Heart right ventricle (tissue), 16 donors: ENCODE data around the gene LUZP2. TPM values are rescaled to one million over a fixed set of nuclear protein-coding genes. Genes with fewer than 3 reads are reported as not detected.

ENCODE experiments used
- ATAC-seq, 8 donors: fragments of 200-7000 bp; cut with Tn5 transposase; one replicate each; pipeline ENCODE4 v1.9.1; 2020; ENCODE audit warnings: mild to moderate bottlenecking in 8 of 8, moderate library complexity in 8 of 8, moderate number of reproducible peaks in 1 of 8
- DNase-seq, 2 donors: peaks; one replicate each; pipeline ENCODE4 v3.0.0-alpha.2; 2020
- H3K27ac ChIP-seq, 10 donors: fragments of 200-600 bp; sonication (generic) in 2 of 10; one replicate each; pipeline versions ENCODE4 v1.5.0 to v1.8.0; 2020 to 2022; ENCODE audit warnings: mild to moderate bottlenecking in 3 of 10
- H3K27me3 ChIP-seq, 7 donors: fragments of 200-600 bp; one replicate each; pipeline ENCODE4 v1.8.0; 2021 to 2022; ENCODE audit warnings: mild to moderate bottlenecking in 2 of 7
- H3K36me3 ChIP-seq, 9 donors: fragments of 200-600 bp; sonication (generic) in 1 of 9; one replicate each; pipeline versions ENCODE4 v1.5.0 to v1.8.0; 2020 to 2022; ENCODE audit warnings: mild to moderate bottlenecking in 2 of 9
- H3K4me1 ChIP-seq, 9 donors: fragments of 200-600 bp; sonication (generic) in 1 of 9; one replicate each; pipeline versions ENCODE4 v1.5.0 to v1.8.0; 2020 to 2022; ENCODE audit warnings: mild to moderate bottlenecking in 4 of 9
- H3K4me3 ChIP-seq, 10 donors: fragments of 200-600 bp; sonication (generic) in 2 of 10; one replicate each; pipeline versions ENCODE4 v1.5.0 to v1.8.0; 2020 to 2022; ENCODE audit warnings: mild to moderate bottlenecking in 7 of 10, moderate library complexity in 2 of 10
- H3K9me3 ChIP-seq, 11 donors: fragments of 200-600 bp in 10 of 11; sonication (generic) in 2 of 11; one replicate each; pipeline versions ENCODE4 v1.5.0 to v1.8.0; 2013 to 2022; ENCODE audit warnings: mild to moderate bottlenecking in 2 of 11, control low read depth in 1 of 11, moderate library complexity in 1 of 11
- CTCF ChIP-seq, 9 donors: fragments of 200-600 bp; sonication (generic) in 2 of 9; IDR thresholded peaks; one replicate each; pipeline versions ENCODE4 v1.5.0 to v1.8.0; 2021 to 2022; ENCODE audit warnings: antibody characterized with exemption in 9 of 9, mild to moderate bottlenecking in 5 of 9, moderate library complexity in 1 of 9
- WGBS, 2 donors: extraction: QIAGEN DNeasy Blood & Tissue Kit; methylation state at CpG; one replicate each; pipeline ENCODE4 v1.1.7; 2013; ENCODE audit warnings: inconsistent platforms in 1 of 2; 5-methylcytosine and 5-hydroxymethylcytosine counted together
- intact Hi-C, 10 donors: fragments of 100-400 bp; cut with DNase I; formaldehyde crosslinking; loops; one replicate each; pipeline versions ENCODE4 v1.11.1 to v1.14.2; 2022
- polyA plus RNA-seq, 2 donors: library from polyadenylated mRNA; stranded (reverse); fragments of 200-250 nt; gene quantifications; one replicate each; pipeline ENCODE4 v1.2.3, GENCODE V29; 2013
- total RNA-seq, 10 donors: library from RNA; stranded (reverse); fragmentation: NEBNext Ultra II Directional in 3 of 10; extraction: Animal tissue kit (Norgen Biotek cat#: 25700) in 3 of 10; gene quantifications; one replicate each; pipeline versions ENCODE4 v1.2.1 to v1.2.4, GENCODE V29; 2021 to 2023
- donor health status: Arrhythmogenic right ventricular cardiomyopathy.
- donor health status: ischemic (EF 13 %, LVEDD 7.1; RV severe dilation, severe dysfunction).
- donor health status: healthy with polysubstance abuse.
- donor health status: DM: no; HTN: yes; CAD: no.
- donor health status: DM: no; HTN: no; CAD: no.
- donor health status: ischemic (EF 25% LVEDD 6.9; RV normal size, moderate dysfunction).
- donor health status: ischemic (EF 25% LVEDD 5.7; RV mildly dilated, moderate dysfunction).
- donor health status: healthy.
- donor health status: DM: yes; HTN: yes; CAD: no.
- donor health status: Ischemic cardiomyopathy.
- donor health status: ischemic (EF 35%, LVEDD 5.7; RV mildly dilated, moderate dysfunction).
- donor health status: nonischemic (EF 11% LVEDD 7.7; RV severe dilation, severe dysfunction).
- donor health status: DM: yes; HTN: yes; CAD: no.
- donor health status: PGD.
- donor health status: ischemic (EF 29% LVEDD 5.4; RV normal size, mild dysfunction).
- donor health status: nonischemic (EF 23%, LVEDD 6.1; RV moderate dilation, normal function).

Gene LUZP2
- total and polyA plus RNA-seq, 12 donors, result 0.07 to 0.46 (median 0.18) TPM; not detected in 6

- H3K27ac ChIP-seq, result no peak overlapping the region
- DNase-seq (no peak), ATAC-seq (no peak)
- 88 to 89% methylated on average over 3 of the region's 3 CpGs for WGBS, 2 donors
- no peak overlapping the region for H3K4me3 ChIP-seq
- H3K9me3 ChIP-seq, result no peaks in the 10 kb centered on the region
- intact Hi-C loops, result no loop called here
- no peaks in the 10 kb centered on the region for H3K27me3 ChIP-seq
- no peaks in the 10 kb centered on the region for H3K4me1 ChIP-seq
- TF ChIP-seq CTCF (IDR thresholded peaks at IDR 0.05), result no peak
- no peaks in the 10 kb centered on the region for H3K36me3 ChIP-seq
These were observed 262.9 kb downstream of the LUZP2 start for GRCh38 chr11:24759742-24760141.

GRCh38 chr11:24760681-24761080, 263.8 kb downstream of the LUZP2 start:
- TF ChIP-seq CTCF (IDR thresholded peaks at IDR 0.05), result no peak
- DNase-seq (no peak), ATAC-seq (no peak)
- Histone ChIP-seq H3K27me3 (no peaks in the 10 kb centered on the region), H3K4me1 (no peaks in the 10 kb centered on the region), H3K36me3 (no peaks in the 10 kb centered on the region), H3K9me3 (no peaks in the 10 kb centered on the region), H3K27ac (no peak overlapping the region), H3K4me3 (no peak overlapping the region)
- intact Hi-C loops, result no loop called here

- ATAC-seq (no peak), DNase-seq (no peak)
- Histone ChIP-seq H3K36me3 (no peaks in the 10 kb centered on the region), H3K27ac (no peak overlapping the region), H3K9me3 (no peaks in the 10 kb centered on the region), H3K4me3 (no peak overlapping the region), H3K4me1 (no peaks in the 10 kb centered on the region), H3K27me3 (no peaks in the 10 kb centered on the region)
- intact Hi-C loops, result no loop called here
- no peak for TF ChIP-seq CTCF (IDR thresholded peaks at IDR 0.05)
- WGBS, 2 donors, result 49 to 82% methylated on average over 2 of the region's 2 CpGs
These were observed 265.2 kb downstream of the LUZP2 start for GRCh38 chr11:24762076-24762475.

GRCh38 chr11:24767411-24767810, 270.6 kb downstream of the LUZP2 start:
- no peaks in the 10 kb centered on the region for H3K27me3 ChIP-seq
- ATAC-seq (no peak), DNase-seq (no peak)
- intact Hi-C loops, result no loop called here
- H3K36me3 ChIP-seq, result no peaks in the 10 kb centered on the region
- H3K4me3 ChIP-seq, result no peak overlapping the region
- no peak for TF ChIP-seq CTCF (IDR thresholded peaks at IDR 0.05)
- no peaks in the 10 kb centered on the region for H3K9me3 ChIP-seq
- WGBS, 2 donors, result 77 to 84% methylated on average over 3 of the region's 3 CpGs
- no peaks in the 10 kb centered on the region for H3K4me1 ChIP-seq
- no peak overlapping the region for H3K27ac ChIP-seq

GRCh38 chr11:24773322-24773721, 276.5 kb downstream of the LUZP2 start:
- DNase-seq (no peak), ATAC-seq (no peak)
- intact Hi-C loops, result no loop called here
- 83 to 90% methylated on average over 3 of the region's 3 CpGs for WGBS, 2 donors
- TF ChIP-seq CTCF (IDR thresholded peaks at IDR 0.05), result no peak
- no peak overlapping the region for H3K27ac ChIP-seq
- H3K36me3 ChIP-seq, result no peaks in the 10 kb centered on the region
- H3K9me3 ChIP-seq, result no peaks in the 10 kb centered on the region
- no peaks in the 10 kb centered on the region for H3K4me1 ChIP-seq
- no peaks in the 10 kb centered on the region for H3K27me3 ChIP-seq
- H3K4me3 ChIP-seq, result no peak overlapping the region
